Liver (tissue), 3 donors: Measurements from ENCODE around the gene HES5.

Experiments
- JUND ChIP-seq, 2 donors: IDR thresholded peaks; 2 replicates each; pipeline ENCODE4 v1.6.1; 2016; ENCODE audit warnings: antibody characterized with exemption in 2 of 2
- RXRA ChIP-seq, 2 donors: IDR thresholded peaks; 2 replicates each; pipeline ENCODE4 v1.6.1; 2017 to 2018; ENCODE audit warnings: antibody characterized with exemption in 2 of 2, mild to moderate bottlenecking in 1 of 2
- TAF1 ChIP-seq: conservative IDR thresholded peaks from 2 replicates; pipeline ENCODE4 v1.6.1; 2016; ENCODE audit warnings: antibody characterized with exemption, mild to moderate bottlenecking
- TF ChIP-seq, protein P1 (sequence below): fragments of 150-350 bp; IDR thresholded peaks from 2 replicates; pipeline ENCODE4 v1.5.1; 2017; ENCODE audit warnings: improper control_type of control experiment, low read depth, low read length; ENCODE audit not compliant: missing input control
- TF ChIP-seq, protein P2 (sequence below): IDR thresholded peaks from 2 replicates; pipeline ENCODE4 v1.6.1; 2016; ENCODE audit warnings: antibody characterized with exemption
- TF ChIP-seq, protein P3 (sequence below): IDR thresholded peaks from 2 replicates; pipeline ENCODE4 v1.6.1; 2016; ENCODE audit warnings: antibody characterized with exemption
- TF ChIP-seq, protein P4 (sequence below): IDR thresholded peaks from 2 replicates; pipeline ENCODE4 v1.6.1; 2016; ENCODE audit warnings: antibody characterized with exemption, mild to moderate bottlenecking
- donor health status: healthy.
- donor health status: healthy.

DNA sequence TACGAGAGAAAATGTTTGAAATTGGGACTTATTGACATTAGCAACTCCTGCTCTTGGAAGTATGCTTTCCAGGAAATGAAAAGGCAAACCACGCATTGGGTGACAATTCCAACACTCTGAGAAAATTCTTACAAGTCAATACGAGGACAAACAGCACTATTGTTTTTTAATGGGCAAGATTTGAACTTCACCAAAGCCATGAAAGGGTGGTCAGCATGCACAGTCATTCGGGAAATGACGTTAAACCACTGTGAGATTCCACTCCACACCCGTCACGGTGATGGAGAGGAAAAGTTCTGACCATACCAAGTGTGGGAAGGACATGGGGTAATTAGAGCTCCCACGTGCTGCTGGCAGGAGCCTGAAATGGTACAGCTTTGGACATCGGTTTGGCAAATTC lies 44.3 kb upstream of the HES5 start:
- TF ChIP-seq, protein P1, sequence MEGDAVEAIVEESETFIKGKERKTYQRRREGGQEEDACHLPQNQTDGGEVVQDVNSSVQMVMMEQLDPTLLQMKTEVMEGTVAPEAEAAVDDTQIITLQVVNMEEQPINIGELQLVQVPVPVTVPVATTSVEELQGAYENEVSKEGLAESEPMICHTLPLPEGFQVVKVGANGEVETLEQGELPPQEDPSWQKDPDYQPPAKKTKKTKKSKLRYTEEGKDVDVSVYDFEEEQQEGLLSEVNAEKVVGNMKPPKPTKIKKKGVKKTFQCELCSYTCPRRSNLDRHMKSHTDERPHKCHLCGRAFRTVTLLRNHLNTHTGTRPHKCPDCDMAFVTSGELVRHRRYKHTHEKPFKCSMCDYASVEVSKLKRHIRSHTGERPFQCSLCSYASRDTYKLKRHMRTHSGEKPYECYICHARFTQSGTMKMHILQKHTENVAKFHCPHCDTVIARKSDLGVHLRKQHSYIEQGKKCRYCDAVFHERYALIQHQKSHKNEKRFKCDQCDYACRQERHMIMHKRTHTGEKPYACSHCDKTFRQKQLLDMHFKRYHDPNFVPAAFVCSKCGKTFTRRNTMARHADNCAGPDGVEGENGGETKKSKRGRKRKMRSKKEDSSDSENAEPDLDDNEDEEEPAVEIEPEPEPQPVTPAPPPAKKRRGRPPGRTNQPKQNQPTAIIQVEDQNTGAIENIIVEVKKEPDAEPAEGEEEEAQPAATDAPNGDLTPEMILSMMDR = no peak
- TF ChIP-seq JUND (IDR thresholded peaks at IDR 0.05) = no peak
- TF ChIP-seq, protein P2, sequence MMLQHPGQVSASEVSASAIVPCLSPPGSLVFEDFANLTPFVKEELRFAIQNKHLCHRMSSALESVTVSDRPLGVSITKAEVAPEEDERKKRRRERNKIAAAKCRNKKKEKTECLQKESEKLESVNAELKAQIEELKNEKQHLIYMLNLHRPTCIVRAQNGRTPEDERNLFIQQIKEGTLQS = no peak
- TF ChIP-seq RXRA (IDR thresholded peaks at IDR 0.05) = no peak
- TF ChIP-seq, protein P3, sequence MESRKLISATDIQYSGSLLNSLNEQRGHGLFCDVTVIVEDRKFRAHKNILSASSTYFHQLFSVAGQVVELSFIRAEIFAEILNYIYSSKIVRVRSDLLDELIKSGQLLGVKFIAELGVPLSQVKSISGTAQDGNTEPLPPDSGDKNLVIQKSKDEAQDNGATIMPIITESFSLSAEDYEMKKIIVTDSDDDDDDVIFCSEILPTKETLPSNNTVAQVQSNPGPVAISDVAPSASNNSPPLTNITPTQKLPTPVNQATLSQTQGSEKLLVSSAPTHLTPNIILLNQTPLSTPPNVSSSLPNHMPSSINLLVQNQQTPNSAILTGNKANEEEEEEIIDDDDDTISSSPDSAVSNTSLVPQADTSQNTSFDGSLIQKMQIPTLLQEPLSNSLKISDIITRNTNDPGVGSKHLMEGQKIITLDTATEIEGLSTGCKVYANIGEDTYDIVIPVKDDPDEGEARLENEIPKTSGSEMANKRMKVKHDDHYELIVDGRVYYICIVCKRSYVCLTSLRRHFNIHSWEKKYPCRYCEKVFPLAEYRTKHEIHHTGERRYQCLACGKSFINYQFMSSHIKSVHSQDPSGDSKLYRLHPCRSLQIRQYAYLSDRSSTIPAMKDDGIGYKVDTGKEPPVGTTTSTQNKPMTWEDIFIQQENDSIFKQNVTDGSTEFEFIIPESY = no peak
- TF ChIP-seq, protein P4, sequence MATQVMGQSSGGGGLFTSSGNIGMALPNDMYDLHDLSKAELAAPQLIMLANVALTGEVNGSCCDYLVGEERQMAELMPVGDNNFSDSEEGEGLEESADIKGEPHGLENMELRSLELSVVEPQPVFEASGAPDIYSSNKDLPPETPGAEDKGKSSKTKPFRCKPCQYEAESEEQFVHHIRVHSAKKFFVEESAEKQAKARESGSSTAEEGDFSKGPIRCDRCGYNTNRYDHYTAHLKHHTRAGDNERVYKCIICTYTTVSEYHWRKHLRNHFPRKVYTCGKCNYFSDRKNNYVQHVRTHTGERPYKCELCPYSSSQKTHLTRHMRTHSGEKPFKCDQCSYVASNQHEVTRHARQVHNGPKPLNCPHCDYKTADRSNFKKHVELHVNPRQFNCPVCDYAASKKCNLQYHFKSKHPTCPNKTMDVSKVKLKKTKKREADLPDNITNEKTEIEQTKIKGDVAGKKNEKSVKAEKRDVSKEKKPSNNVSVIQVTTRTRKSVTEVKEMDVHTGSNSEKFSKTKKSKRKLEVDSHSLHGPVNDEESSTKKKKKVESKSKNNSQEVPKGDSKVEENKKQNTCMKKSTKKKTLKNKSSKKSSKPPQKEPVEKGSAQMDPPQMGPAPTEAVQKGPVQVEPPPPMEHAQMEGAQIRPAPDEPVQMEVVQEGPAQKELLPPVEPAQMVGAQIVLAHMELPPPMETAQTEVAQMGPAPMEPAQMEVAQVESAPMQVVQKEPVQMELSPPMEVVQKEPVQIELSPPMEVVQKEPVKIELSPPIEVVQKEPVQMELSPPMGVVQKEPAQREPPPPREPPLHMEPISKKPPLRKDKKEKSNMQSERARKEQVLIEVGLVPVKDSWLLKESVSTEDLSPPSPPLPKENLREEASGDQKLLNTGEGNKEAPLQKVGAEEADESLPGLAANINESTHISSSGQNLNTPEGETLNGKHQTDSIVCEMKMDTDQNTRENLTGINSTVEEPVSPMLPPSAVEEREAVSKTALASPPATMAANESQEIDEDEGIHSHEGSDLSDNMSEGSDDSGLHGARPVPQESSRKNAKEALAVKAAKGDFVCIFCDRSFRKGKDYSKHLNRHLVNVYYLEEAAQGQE = no peak
- no peak for TF ChIP-seq TAF1
